Osteocyte (in vitro differentiated cells): Measurements from ENCODE around the gene SNRPA1. TPM values are rescaled to one million over a fixed set of nuclear protein-coding genes. Genes with fewer than 3 reads are reported as not detected.

Experiments
- DNase-seq: peaks from one replicate; pipeline ENCODE4 v3.0.0; 2021; ENCODE audit warnings: mixed read lengths; ENCODE audit not compliant: unreplicated experiment; ENCODE audit errors: extremely low spot score
- H3K27ac Mint-ChIP-seq: one replicate; pipeline ENCODE4 v1.8.0; 2021; ENCODE audit warnings: mild to moderate bottlenecking, mixed read lengths; ENCODE audit not compliant: unreplicated experiment
- H3K27me3 Mint-ChIP-seq: one replicate; pipeline ENCODE4 v1.8.0; 2021; ENCODE audit warnings: mixed read lengths; ENCODE audit not compliant: unreplicated experiment
- H3K36me3 Mint-ChIP-seq: one replicate; pipeline ENCODE4 v1.8.0; 2021; ENCODE audit warnings: mixed read lengths; ENCODE audit not compliant: unreplicated experiment
- H3K4me1 Mint-ChIP-seq: one replicate; pipeline ENCODE4 v1.8.0; 2021; ENCODE audit warnings: mixed read lengths; ENCODE audit not compliant: unreplicated experiment
- H3K4me3 Mint-ChIP-seq: one replicate; pipeline ENCODE4 v1.8.0; 2021; ENCODE audit warnings: mild to moderate bottlenecking, moderate library complexity, mixed read lengths; ENCODE audit not compliant: unreplicated experiment
- H3K9me3 Mint-ChIP-seq: one replicate; pipeline ENCODE4 v1.8.0; 2021; ENCODE audit warnings: mixed read lengths; ENCODE audit not compliant: unreplicated experiment
- total RNA-seq: library from RNA; stranded (reverse); gene quantifications from 2 replicates; pipeline ENCODE4 v1.2.1, GENCODE V29; 2021
- TF ChIP-seq, protein P1 (sequence below): fragments of 200-600 bp; sonication (generic); IDR thresholded peaks from 2 replicates; pipeline ENCODE4 v1.5.0; 2021; ENCODE audit warnings: antibody characterized with exemption, mild to moderate bottlenecking, moderate library complexity

The SNRPA1 gene
- total RNA-seq, 1 donor from 2014 or later: 34.6 TPM

DNA sequence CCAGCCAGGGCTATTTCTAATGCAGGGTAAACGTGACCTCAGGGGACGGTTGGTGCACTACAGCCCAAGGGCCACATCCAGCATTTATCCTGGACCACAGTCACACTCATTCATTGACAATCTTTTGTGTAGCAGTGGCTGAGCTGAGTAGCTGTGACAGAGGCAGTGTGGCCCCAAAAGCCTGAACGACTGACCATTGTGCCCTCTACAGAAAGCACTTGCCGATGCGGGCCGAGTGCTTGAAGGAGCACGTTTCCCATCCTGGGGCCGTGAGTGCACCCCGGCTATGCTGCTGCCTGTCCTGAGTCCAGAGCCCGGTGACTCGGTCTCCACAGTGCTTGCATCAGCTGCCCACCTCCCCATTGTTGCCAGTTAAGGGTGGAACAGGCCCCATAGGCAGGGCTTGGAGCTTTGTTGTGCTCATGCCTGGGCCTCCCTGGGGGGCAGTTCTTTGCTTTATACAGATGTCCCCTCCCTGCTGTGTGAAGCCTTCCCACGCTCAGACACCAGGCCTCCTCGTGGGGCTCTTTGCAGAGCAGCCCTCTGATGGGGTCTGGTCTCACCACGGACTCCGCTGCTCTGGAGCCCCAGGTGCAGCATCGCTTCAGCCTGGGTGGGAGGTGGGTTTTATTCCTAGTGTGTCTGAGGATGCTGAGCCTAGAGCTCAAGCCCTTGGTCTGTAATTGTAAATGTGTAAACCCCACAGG lies 13.0 kb upstream of the SNRPA1 start:
- TF ChIP-seq, protein P1, sequence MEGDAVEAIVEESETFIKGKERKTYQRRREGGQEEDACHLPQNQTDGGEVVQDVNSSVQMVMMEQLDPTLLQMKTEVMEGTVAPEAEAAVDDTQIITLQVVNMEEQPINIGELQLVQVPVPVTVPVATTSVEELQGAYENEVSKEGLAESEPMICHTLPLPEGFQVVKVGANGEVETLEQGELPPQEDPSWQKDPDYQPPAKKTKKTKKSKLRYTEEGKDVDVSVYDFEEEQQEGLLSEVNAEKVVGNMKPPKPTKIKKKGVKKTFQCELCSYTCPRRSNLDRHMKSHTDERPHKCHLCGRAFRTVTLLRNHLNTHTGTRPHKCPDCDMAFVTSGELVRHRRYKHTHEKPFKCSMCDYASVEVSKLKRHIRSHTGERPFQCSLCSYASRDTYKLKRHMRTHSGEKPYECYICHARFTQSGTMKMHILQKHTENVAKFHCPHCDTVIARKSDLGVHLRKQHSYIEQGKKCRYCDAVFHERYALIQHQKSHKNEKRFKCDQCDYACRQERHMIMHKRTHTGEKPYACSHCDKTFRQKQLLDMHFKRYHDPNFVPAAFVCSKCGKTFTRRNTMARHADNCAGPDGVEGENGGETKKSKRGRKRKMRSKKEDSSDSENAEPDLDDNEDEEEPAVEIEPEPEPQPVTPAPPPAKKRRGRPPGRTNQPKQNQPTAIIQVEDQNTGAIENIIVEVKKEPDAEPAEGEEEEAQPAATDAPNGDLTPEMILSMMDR: no peak
- H3K9me3 Mint-ChIP-seq: no peaks in the 10 kb centered on the region
- H3K27ac Mint-ChIP-seq: no peak overlapping the region
- no peaks in the 10 kb centered on the region for H3K4me1 Mint-ChIP-seq
- no peaks in the 10 kb centered on the region for H3K36me3 Mint-ChIP-seq
- DNase-seq: no peak
- no peak overlapping the region for H3K4me3 Mint-ChIP-seq
- no peaks in the 10 kb centered on the region for H3K27me3 Mint-ChIP-seq

DNA sequence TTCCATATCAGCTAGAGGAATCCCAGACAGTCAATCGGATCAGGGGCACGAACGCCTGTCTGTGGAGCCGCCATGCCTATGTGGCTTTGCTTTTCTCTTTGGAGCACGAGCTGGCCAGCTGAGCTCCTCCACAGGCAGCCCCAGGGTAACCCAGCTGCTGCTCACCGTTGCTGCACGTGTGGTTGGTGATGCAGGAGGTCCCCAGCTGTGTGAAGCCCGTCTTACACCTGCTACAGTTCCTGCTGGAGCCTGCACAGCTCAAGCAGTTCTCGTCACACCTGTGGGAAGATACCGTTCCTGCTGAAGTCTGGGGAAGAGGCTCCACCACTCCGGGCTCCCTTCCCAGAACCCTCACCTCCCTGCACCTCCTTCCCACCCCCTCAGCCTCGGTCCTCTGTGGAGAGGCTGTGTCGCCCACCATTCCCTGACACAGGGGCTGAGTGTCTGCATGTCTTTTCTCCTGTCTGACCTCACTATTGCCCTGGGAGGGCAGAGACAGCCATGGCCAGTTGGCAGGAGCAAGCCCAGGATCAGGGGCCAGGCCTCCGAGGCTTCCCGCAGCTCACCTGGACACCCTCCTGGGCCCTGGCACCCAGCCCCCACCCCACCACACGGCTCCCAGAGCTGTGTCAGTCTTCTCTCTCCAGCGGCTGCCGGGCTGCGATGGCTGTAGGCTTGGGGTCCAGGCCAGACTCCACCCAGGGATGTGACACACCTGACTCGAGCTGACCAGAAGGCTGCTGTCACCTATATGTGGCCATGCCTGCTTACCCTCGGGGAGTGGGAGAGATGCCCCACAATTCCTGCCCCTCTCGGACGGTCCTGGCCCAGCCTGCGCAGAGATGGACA lies 12.2 kb upstream of the SNRPA1 start:
- Mint-ChIP-seq H3K27me3 (no peaks in the 10 kb centered on the region), H3K4me3 (no peak overlapping the region), H3K9me3 (no peaks in the 10 kb centered on the region), H3K36me3 (no peaks in the 10 kb centered on the region), H3K27ac (no peak overlapping the region), H3K4me1 (no peaks in the 10 kb centered on the region)
- no peak for DNase-seq
- TF ChIP-seq, protein P1: no peak

DNA sequence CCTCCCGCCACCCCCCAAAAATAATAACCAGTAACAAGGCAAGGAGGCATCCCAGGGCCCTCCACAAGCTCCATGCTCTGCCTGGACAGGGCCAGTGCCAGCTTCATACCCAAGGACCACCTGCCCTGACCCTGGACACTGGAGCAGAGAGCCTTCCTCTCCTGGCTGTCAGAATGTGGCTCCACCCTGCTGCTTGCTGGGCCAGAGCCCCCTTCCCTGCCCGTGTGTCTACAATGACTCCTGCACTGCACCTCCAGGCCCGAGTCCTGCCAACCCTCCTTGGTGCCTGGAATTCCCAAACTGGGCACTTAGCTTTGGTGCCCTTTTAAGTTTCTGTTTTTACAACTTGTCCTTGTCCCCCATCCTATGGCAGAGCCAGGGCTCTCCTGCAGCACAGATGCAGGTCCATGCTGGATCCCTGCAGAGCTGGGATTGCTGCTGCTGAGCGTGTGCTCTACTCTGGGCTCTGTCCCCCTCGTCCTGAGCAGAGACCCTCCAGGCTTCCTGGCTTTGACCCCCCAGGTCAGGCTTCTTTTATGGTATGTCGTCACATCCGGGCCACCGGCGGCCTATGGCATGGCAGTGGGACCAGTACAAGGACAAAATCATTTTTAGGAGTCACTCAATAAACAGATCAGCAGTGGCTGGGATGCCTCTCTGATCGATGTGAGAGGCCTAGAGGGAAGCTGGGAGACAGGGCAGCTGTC lies 11.4 kb upstream of the SNRPA1 start:
- Mint-ChIP-seq H3K4me1 (no peaks in the 10 kb centered on the region), H3K9me3 (no peaks in the 10 kb centered on the region), H3K27ac (no peak overlapping the region), H3K27me3 (no peaks in the 10 kb centered on the region), H3K36me3 (no peaks in the 10 kb centered on the region), H3K4me3 (no peak overlapping the region)
- no peak for DNase-seq
- TF ChIP-seq, protein P1: no peak

DNA sequence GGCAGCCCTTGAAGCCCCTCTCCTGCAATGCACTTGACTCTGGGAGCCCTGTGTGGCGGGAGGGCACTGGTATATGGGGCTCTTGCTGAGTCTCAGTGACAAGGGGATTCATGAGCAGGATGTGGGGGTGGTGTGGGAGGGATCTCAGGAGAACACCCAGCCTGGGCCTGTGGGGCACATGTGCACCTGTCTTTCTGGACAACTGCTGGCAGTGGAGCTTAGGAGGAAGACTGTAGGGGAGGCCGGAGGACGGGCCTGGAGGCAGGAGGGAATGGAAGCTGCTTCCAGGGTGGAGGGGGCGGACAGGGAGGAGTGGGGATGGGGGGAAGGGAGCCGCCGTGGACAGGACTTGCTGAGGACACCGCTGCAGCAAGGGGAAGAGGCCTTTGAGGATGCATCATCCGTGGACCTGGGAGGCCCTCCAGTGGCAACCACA lies 10.8 kb upstream of the SNRPA1 start:
- H3K4me1 Mint-ChIP-seq: no peaks in the 10 kb centered on the region
- no peak overlapping the region for H3K27ac Mint-ChIP-seq
- no peak overlapping the region for H3K4me3 Mint-ChIP-seq
- TF ChIP-seq, protein P1: no peak
- no peaks in the 10 kb centered on the region for H3K36me3 Mint-ChIP-seq
- DNase-seq: peak; percentile 59
- no peaks in the 10 kb centered on the region for H3K27me3 Mint-ChIP-seq
- no peaks in the 10 kb centered on the region for H3K9me3 Mint-ChIP-seq
